Right kidney (tissue), 1 donor: ENCODE results near the gene RPAIN.

Source experiments
- DNase-seq: peaks from one replicate; pipeline ENCODE4 v3.0.0-alpha.2; 2016

Gene RPAIN

DNA sequence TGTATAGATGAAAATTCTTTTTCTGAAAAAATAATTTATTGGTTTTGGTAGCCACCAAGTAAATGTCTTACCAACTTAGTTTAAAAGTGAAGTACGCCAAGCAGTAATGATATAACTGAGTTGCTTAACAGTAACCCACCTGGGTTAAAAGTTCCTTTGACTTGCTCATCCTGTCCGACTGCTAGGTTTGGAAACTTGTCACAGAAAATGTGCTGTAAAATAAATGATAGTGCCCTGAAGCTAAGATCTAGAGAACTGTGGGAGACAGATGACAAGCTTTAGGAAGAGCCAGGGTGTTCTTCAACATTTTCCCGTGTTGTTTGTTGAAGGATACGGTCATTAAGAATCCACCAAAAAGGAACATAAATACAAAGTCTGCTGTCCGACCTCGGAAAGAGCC lies 61.0 kb downstream of the RPAIN start:
- DNase-seq: no peak

DNA sequence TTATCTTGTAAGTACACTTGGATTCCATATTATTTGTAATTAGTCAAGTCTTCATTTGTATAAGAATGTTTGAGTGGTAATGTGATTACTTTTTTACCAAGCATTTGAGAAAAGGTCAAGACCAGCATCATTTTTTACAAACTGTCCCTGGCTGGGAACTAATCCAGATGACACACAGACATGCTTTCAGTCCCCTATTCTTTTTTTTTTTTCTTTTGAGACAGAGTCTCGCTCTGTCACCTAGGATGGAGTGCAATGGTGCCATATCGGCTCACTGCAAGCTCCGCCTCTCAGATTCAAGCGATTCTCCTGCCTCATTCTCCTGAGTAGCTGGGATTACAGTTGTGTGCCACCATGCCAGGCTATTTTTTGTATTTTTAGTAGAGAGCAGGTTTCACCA lies 61.5 kb downstream of the RPAIN start:
- no peak for DNase-seq
